Activated naive CD4-positive, alpha-beta T cell treated with anti-CD3 and anti-CD28 coated beads, Interleukin-2, amount 50 U/mL, for 72 hours (primary cell): Measurements from ENCODE around the gene RABAC1. TPM values are rescaled to one million over a fixed set of nuclear protein-coding genes. Genes with fewer than 3 reads are reported as not detected.
"Not testable (repeated sequence)": the region's sequence is repeated elsewhere in the genome, so short reads cannot be mapped to it uniquely, and the experiment has no call there.

Experiments
- ATAC-seq, 2 donors: fragments of 150-1000 bp; cut with Tn5 transposase; 2 replicates each; pipeline ENCODE4 v1.10.0; 2021; ENCODE audit warnings: mild to moderate bottlenecking in 2 of 2, moderate library complexity in 2 of 2
- DNase-seq, 2 donors: peaks; one replicate each; pipeline ENCODE4 v3.0.0; 2021 to 2022; ENCODE audit warnings: low spot score in 2 of 2
- H3K27ac Mint-ChIP-seq, 2 donors: one replicate each; pipeline ENCODE4 v1.8.0; 2022; ENCODE audit warnings: mild to moderate bottlenecking in 2 of 2, mixed read lengths in 2 of 2
- H3K36me3 Mint-ChIP-seq, 2 donors: one replicate each; pipeline ENCODE4 v1.8.0; 2022; ENCODE audit warnings: mixed read lengths in 2 of 2
- H3K9me3 Mint-ChIP-seq, 2 donors: one replicate each; pipeline ENCODE4 v1.8.0; 2022; ENCODE audit warnings: mixed read lengths in 2 of 2
- total RNA-seq, 2 donors: library from RNA; stranded (reverse); gene quantifications; one replicate each; pipeline ENCODE4 v1.2.3, GENCODE V29; 2022

RABAC1 gene
- total RNA-seq, 2 donors from 2014 or later, result 39.8 to 46.0 TPM

DNA sequence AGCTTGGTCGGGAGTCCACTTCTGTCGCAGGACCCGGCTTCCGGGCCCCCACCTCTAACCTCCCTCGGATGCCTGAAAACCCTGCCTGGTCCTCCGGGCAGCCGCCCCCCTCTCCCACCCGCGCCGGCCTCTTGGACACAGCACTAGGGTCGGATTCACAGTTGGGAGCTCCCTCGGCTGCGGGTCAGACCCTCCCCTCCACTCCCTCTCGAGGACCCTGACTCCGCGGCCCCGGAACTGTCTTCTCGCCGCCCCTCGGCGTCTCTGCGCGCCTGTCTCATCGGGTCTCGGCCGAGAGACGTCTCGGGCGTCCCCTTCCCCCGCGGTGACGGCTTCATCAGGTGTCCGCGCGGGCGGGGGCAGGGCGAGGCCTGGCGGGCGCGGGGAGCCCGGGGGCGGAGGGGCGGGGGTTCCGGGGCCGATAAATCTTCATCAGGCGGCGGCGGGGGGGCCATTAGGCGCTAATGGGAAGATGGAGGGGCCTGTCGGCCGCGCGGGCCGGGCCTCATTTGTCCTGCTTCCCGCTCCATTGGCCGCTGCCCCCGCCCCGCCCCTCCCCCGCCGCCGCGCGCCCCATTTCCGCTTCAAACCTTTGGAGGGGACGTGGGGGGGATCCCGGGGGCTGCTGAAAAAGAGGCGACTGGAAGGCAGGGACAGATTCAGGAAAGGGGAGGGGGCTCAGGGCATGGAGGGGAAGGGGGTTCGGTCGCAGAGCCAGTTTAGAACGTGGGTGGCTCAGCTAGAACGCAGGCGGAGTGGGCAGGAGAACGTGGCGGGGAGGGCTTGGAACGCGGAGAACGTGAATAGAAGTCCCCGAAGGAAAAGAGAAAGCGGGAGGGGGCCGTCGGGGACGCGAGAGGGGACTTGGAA, 19.0 kb downstream of the RABAC1 start:
- H3K9me3 Mint-ChIP-seq, result no peaks in the 10 kb centered on the region
- peak; percentile 23 to 40 for ATAC-seq
- H3K27ac Mint-ChIP-seq, result peak overlapping the region; percentile 48 to 79
- DNase-seq, result peak in 1 of 2 donors; percentile 41
- H3K36me3 Mint-ChIP-seq, result peaks cover 0 to 5% of the 10 kb centered on the region in 2 donors

DNA sequence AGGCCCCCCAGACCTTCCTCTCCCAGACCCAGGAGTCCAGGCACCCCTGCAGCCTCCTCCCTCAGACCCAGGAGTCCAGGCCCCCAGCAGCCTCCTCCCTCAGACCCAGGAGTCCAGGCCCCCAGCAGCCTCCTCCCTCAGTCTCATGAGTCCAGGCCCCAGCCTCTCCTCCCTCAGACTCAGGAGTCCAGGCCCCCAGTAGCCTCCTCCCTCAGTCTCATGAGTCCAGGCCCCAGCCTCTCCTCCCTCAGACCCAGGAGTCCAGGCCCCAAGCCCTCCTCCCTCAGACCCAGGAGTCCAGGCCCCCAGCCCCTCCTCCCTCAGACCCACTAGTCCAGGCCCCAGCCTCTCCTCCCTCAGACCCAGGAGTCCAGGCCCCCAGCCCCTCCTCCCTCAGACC, 19.9 kb downstream of the RABAC1 start:
- H3K9me3 Mint-ChIP-seq, H3K36me3 Mint-ChIP-seq, ATAC-seq, DNase-seq, H3K27ac Mint-ChIP-seq: not testable (repeated sequence)

DNA sequence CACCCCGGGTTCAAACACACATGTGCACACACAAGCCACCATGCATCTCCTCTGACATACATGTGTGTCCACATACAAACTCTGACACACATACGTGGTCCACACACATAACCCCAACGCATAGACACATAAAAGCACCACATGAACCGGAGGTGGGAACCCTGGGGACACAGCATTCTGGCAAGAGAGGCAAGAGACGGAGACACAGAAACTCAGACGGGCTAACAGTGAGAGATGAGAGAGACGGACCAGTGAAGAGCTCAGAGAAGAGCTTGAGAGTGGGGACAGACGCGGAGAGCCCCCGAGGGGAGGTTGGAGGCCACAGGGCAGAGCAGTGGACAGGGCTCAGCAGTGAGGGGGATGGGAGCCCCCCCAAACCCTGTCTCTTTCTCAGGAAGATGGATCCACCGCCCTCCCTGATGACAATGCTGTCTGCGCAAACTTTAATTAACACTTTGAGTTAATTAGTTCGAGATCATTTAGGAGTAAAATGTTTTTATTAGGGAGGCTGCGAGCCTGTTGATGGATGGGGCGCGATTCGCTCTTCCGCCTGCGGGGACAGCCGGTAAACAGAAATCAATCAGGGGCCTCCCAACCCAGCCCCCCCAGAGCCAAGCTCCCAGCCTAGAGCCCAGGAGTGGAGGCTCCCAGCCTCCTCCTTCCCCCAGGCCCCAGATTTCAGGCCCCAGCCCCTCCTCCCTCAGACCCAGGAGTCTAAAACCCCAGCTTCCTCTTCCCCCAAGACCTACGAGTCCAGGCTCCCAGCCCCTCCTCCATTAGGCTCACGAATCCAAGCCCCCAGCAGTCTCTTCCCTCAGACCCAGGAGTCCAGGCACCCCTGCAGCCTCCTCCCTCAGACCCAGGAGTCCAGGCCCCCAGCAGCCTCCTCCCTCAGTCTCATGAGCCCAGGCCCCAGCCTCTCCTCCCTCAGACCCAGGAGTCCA, 21.3 kb downstream of the RABAC1 start:
- Mint-ChIP-seq H3K27ac (peak overlapping the region in 1 of 2 donors; percentile 3), H3K9me3 (no peaks in the 10 kb centered on the region), H3K36me3 (peaks cover 0 to 2% of the 10 kb centered on the region in 2 donors)
- ATAC-seq (no peak), DNase-seq (no peak)

DNA sequence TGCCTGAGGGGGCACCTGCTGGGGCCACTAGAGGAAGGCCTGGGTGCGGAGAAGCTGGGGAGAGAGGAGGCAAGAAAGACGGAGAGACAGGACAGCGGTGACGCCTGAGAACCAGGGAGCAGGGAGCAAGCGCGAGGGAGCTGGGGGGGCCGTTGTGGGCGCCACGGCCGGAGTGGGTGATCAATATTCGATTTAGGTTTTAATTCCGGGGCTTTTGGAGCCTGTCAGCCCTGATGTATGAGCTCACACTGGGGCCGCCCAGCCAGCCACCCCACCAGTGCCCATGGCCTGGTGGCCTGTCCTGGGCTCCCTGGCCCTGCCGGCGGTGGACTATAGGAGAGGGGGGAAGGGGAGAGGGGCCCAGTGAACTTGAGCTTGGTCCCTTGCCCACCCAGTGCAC, 22.2 kb downstream of the RABAC1 start:
- no peaks in the 10 kb centered on the region for H3K9me3 Mint-ChIP-seq
- H3K27ac Mint-ChIP-seq, result peak overlapping the region in 1 of 2 donors; percentile 28
- ATAC-seq, result no peak
- H3K36me3 Mint-ChIP-seq, result no peaks in the 10 kb centered on the region
- DNase-seq, result no peak

DNA sequence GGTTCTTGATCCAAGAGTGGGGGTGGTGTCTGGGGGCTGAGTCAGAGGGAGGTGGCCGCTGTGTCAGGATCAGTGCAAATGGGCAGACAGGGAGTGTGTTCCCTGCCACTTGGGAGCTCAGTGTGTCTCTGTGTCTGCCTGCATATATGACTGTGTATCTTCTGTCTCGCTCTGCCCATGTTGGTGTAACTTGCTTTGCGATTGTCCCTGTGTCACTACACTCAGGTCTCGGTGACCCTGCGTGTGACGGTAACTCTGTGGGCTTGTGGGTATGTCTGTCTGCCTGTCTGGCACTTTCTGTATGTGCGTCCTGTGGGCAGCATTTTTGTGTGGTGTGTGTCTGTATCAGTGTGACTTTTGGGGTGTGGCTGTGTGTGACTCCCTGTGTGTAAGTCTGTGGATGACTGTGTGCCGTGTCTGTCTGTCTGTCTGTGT, 22.7 kb downstream of the RABAC1 start:
- peak overlapping the region in 1 of 2 donors; percentile 28 for H3K27ac Mint-ChIP-seq
- H3K36me3 Mint-ChIP-seq, result no peaks in the 10 kb centered on the region
- no peaks in the 10 kb centered on the region for H3K9me3 Mint-ChIP-seq
- ATAC-seq (peak; percentile 30 to 53), DNase-seq (no peak)

DNA sequence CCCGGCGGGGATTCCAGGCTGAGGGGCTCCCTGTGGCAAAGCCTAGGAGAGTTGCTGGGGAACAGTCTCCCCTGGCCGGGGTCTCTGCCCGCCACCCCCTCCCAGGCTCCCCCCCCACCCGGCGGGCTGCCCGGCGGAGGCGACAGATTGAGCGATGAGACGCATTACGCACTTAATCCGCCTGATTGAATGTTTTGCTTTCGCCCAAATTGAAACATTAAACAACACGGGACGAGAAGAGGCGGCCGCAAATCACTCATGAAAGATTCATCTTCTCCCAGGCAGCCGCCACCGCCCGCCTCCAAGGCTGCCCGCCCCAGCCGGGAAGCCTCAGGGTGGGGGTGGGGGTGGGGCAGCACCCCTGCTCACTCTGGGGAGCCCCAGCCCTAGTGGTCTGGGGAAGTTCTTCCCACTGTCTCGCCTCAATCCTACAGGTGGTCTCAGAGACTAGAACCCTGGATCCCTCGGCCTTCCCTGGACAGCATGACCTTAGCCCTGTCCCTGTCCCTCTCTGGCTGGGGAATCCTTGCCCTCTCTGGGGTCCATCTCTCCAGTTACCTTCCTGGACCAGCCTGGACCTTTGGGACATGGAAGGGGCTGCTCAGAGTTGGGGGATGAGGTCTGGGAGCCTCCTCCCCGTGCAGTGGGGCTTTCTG, 23.2 kb downstream of the RABAC1 start:
- DNase-seq (no peak), ATAC-seq (peak in 1 of 2 donors; percentile 11)
- H3K9me3 Mint-ChIP-seq, result no peaks in the 10 kb centered on the region
- H3K36me3 Mint-ChIP-seq, result no peaks in the 10 kb centered on the region
- H3K27ac Mint-ChIP-seq, result peak overlapping the region in 1 of 2 donors; percentile 81

DNA sequence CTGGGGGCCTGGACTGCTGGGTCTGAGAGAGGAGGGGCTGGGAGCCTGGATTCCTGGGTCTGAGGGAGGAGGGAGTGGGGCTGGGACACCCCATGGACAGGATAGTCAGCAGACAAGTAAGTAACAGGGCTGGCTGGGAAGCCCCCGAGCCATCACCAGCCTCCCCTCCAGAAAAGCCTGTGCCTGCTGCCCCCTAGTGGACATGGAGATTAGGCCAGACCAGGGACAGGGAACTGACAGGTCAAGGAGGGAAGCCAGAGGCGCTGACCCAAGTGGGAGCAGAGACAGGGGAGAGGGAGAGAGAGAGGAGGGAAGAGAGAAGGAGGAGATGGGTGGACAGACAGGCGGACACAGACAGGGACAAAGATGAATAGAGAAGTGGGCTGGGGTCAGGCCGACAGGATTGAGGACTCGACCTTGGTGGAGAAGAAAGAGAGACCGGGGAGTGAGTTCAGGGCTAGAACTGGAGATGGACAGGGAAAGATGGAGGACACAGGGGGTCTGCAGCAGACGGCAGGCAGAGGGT, 24.2 kb downstream of the RABAC1 start:
- H3K36me3 Mint-ChIP-seq, result no peaks in the 10 kb centered on the region
- DNase-seq, result peak; percentile 77 to 88
- peak; percentile 76 to 87 for ATAC-seq
- H3K9me3 Mint-ChIP-seq, result no peaks in the 10 kb centered on the region
- H3K27ac Mint-ChIP-seq, result peak overlapping the region; percentile 15 to 81

DNA sequence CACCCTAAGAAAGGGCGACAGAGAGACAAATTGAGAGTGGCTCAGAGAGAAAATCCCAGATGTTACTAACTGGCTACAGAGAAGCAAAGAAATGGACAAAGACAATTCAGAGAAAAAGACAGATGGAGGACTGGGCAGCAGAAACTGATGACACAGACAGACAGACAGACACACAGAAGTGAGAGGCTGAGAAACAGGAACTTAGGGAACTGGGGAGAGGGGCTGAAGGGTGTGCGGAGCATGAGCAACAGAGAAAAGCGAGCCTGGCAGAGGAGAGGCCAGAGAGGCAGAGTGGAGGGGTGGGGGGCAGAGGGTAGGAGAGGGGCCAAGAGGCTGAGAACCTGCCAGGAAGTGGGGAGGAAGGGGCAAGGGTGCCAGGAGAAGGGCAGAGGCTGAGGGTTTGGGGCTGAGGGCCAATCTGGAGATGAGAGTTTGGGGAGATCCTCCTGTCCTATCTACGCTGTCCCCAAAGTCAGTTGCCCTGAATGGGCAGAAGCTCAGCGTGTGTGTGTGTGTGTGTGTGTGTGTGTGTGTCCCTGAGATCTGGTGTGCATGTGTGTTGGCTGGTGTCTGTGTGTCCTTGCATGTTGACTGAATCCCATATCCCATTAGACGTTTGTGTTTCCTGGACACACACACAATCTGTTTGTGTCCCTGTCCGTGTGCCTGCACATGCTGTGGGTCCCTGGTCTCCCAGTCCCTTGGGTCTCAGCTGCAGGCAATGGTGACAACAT, 25.3 kb downstream of the RABAC1 start:
- H3K27ac Mint-ChIP-seq, result peak overlapping the region in 1 of 2 donors; percentile 81
- DNase-seq, result no peak
- no peak for ATAC-seq
- H3K9me3 Mint-ChIP-seq, result no peaks in the 10 kb centered on the region
- H3K36me3 Mint-ChIP-seq, result no peaks in the 10 kb centered on the region

DNA sequence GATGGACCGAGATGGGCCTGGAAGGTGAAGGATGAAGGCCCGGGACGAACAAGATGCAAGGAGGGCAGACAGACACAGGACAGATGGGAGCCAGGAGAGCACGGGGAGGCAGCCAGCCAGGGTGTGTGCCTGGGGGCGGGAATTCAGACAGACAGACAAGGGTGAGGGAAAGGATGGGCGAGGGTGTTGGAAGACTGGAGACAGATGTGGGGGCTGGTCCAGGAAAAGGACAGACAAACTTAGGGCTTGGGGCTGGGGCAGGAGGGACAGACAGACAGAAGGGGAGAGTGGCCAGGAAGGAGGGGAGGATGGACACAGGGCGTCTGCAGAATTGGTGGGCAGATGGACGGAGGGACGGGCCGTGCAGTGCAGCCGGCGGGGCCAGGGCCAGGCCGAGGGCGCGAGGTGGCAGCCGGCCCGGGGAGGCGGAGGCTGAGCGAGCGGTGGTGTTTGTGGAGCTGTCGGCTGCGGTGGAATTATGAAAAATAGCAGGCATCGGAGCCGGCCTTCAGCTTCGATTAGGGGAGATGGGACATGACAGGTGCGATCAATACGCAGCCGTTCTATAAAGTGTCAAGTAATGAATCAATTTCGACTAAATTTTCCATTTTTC, 26.3 kb downstream of the RABAC1 start:
- no peak for DNase-seq
- no peaks in the 10 kb centered on the region for H3K36me3 Mint-ChIP-seq
- ATAC-seq, result no peak
- peak overlapping the region in 1 of 2 donors; percentile 81 for H3K27ac Mint-ChIP-seq
- no peaks in the 10 kb centered on the region for H3K9me3 Mint-ChIP-seq

DNA sequence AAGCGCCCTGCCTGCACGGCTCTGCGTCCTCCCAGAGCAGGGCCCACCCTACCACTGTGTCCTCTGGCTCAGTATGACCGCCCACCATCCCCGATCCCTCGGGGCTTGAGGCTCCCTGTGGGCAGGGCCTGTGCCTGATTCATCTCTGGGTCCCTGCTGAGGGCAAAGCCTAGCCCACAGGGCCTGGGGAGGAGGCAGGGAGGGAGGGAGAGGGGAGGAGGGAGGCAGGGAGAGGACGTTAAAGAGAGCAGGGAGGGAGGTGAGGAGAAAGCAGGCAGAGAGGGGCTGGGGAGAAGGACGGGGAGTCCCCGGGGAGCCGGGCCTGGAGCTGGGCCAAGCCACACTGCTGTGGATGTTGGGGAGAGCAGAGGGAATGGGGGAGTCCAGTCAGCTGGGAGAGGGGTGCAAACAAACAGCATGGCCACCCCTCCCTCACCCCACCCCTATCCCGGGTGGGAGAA, 26.8 kb downstream of the RABAC1 start:
- Mint-ChIP-seq H3K36me3 (no peaks in the 10 kb centered on the region), H3K9me3 (no peaks in the 10 kb centered on the region)
- ATAC-seq, result no peak

DNA sequence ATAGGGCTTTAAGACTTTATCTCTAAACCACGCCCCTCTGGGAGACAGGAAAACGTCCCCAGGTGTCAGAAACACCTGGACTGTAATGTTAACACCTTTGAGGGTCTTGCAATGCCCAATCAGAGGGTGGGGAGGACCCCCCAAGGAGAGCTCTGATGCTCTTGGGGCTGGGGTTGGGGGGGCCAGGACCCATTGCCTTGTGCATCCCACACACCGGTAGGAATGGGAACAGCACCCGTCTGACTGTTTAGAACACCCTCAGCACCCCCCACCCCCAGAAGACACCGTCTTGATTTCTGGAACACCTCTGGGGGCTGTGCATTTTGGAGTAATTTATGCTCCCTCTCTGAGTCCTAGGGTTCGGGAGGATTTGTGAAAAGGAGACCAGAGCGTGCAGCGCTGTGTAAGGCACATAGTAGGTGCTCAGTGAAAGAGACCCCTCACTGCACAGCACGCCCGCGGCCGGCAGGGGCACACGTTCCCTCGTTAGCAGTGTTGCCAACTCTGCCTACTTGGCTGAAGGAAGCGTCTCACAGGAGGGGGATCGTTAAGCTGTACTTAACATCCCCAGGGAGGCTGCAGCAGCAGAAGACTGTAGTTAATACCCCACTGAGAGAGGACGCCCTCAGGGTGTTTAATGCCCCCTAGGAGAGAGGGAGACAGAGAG, 28.1 kb downstream of the RABAC1 start:
- Mint-ChIP-seq H3K9me3 (no peaks in the 10 kb centered on the region), H3K27ac (no peak overlapping the region), H3K36me3 (no peaks in the 10 kb centered on the region)
- no peak for ATAC-seq
- DNase-seq, result no peak

More for the DNA sequence above, 26.8 kb downstream of the RABAC1 start:
- H3K27ac Mint-ChIP-seq, result no peak overlapping the region
- DNase-seq, result no peak

DNA sequence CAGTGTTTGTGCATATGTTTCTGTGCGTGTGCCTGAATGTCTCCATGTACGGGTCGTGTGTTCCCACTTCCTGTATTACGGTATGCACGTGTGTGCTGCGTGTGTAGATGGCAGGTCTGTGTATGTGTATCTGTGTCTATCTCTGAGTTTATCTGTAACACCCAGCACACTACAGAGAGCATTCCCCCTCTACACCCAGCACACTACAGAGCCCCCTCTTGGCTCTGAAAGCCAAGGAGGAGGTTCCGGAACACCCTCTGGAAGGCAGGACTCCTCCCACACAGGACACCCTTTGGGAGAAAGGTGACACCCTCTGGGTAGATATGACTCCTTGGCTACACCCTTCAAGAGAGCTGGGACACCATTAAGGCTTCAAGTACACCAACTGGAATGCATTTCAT, 28.8 kb downstream of the RABAC1 start:
- no peaks in the 10 kb centered on the region for H3K9me3 Mint-ChIP-seq
- H3K36me3 Mint-ChIP-seq, result no peaks in the 10 kb centered on the region
- no peak for ATAC-seq
- no peak for DNase-seq
- peak overlapping the region in 1 of 2 donors; percentile 12 for H3K27ac Mint-ChIP-seq

DNA sequence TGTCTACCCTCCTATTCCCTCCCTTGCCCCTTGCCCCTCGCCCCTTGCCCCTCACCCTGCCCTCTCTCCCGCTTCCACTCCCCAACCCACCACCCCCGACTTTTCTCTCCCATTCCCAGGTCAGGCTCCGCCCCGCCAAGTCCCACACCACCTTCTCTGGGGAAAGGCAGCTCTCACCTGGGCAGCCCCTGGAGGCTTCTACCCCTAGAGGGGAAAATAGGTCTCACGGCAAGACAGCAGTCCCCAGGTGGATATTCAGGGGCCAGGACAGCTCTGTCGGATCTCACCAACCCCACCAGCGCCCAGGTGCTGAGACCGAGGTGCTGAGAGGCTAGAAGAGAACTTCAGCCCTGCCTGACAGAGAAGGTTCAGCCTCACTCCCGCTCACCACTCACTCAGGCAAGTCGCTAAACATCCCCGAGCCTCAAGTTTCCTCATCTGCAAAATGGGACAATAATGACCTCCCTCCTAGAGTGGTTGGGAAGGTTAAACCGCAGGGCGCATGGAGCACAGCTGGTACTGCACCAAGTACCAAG, 29.5 kb downstream of the RABAC1 start:
- ATAC-seq (no peak), DNase-seq (no peak)
- H3K27ac Mint-ChIP-seq, result peak overlapping the region in 1 of 2 donors; percentile 7
- no peaks in the 10 kb centered on the region for H3K36me3 Mint-ChIP-seq
- H3K9me3 Mint-ChIP-seq, result no peaks in the 10 kb centered on the region

DNA sequence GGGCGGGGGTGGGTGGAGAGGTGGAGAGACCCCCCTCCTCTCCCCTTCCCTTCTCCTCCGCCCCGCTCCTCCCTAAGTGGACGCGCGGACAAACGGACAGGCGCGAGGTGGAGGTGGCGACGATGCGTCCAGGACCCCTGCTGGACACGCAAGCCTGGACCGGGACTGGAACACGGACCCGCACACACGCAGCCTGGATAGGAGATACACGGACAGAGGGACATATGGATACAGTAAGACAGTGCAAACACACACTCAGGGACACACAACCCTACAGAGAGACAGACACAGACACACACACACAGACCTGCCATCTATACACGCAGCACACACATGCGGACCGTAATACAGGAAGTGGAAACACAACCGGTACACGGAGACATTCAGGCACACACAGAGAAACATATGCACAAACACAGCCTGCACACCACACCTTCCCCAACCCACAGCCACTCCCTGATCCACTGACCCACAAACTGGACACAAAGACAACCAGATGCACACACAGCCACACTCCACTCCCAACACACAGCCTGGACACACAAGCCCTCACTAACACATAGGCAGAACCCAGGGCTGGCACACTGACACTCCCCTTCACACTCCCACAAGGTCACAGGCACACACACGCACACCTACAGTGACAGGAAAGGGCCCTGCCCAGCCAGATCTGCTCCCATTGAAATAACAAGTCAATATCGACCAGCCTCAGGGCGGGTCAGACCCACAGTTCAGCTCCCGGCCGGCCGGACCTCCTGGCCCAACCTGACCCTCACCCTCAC, 30.2 kb downstream of the RABAC1 start:
- ATAC-seq (peak; percentile 53 to 70), DNase-seq (no peak)
- no peaks in the 10 kb centered on the region for H3K9me3 Mint-ChIP-seq
- peak overlapping the region in 1 of 2 donors; percentile 7 for H3K27ac Mint-ChIP-seq
- no peaks in the 10 kb centered on the region for H3K36me3 Mint-ChIP-seq
